Activated naive CD8-positive, alpha-beta T cell treated with anti-CD3 and anti-CD28 coated beads, Interleukin-2, amount 10 ng/mL, durations not matched to agents 7 days and 5 days (primary cell): Measurements from ENCODE around the gene COL18A1. TPM values are rescaled to one million over a fixed set of nuclear protein-coding genes. Genes with fewer than 3 reads are reported as not detected.
"Not testable (repeated sequence)": the region's sequence is repeated elsewhere in the genome, so short reads cannot be mapped to it uniquely, and the experiment has no call there.

ENCODE experiments used
- ATAC-seq: fragments of 150-1000 bp; cut with Tn5 transposase; one replicate; pipeline ENCODE4 v1.10.0; 2021; ENCODE audit warnings: low read depth, moderate library complexity
- POLR2A ChIA-PET: fragments of 350-600 bp; sonication (Branson Sonifier 250); formaldehyde crosslinking; loops from one replicate; lab custom pipeline; 2021; ENCODE audit warnings: antibody characterized with exemption; lab: Charles Lee
- DNase-seq: peaks from one replicate; pipeline ENCODE4 v3.0.0; 2021
- H3K27ac Mint-ChIP-seq: one replicate; pipeline ENCODE4 v1.8.0; 2022; ENCODE audit warnings: mild to moderate bottlenecking, mixed read lengths
- H3K27me3 Mint-ChIP-seq: one replicate; pipeline ENCODE4 v1.8.0; 2022; ENCODE audit warnings: mild to moderate bottlenecking, moderate library complexity, mixed read lengths
- H3K36me3 Mint-ChIP-seq: one replicate; pipeline ENCODE4 v1.8.0; 2021; ENCODE audit warnings: mild to moderate bottlenecking, mixed read lengths
- H3K4me1 Mint-ChIP-seq: one replicate; pipeline ENCODE4 v1.8.0; 2021; ENCODE audit warnings: mixed read lengths
- H3K4me3 Mint-ChIP-seq: one replicate; pipeline ENCODE4 v1.8.0; 2022; ENCODE audit warnings: mild to moderate bottlenecking, moderate library complexity, mixed read lengths
- H3K9me3 Mint-ChIP-seq: one replicate; pipeline ENCODE4 v1.8.0; 2021; ENCODE audit warnings: mixed read lengths
- total RNA-seq, 2 experiments: library from RNA; stranded (reverse); gene quantifications; one replicate each; pipeline ENCODE4 v1.2.3, GENCODE V29; 2021

The COL18A1 gene
- total RNA-seq, 2 experiments from 2014 or later: 12.5 to 12.8 TPM

GRCh38 chr21:45528981-45529784, 124.2 kb downstream of the COL18A1 start:
- H3K4me1 Mint-ChIP-seq: peaks cover 8% of the 10 kb centered on the region
- H3K27ac Mint-ChIP-seq: no peak overlapping the region
- H3K27me3 Mint-ChIP-seq: no peaks in the 10 kb centered on the region
- POLR2A ChIA-PET: no interaction called here
- ATAC-seq (no peak), DNase-seq (peak; percentile 20)
- H3K4me3 Mint-ChIP-seq: no peak overlapping the region
- peaks cover 9% of the 10 kb centered on the region for H3K36me3 Mint-ChIP-seq
- no peaks in the 10 kb centered on the region for H3K9me3 Mint-ChIP-seq

- H3K36me3 Mint-ChIP-seq: peaks cover 9% of the 10 kb centered on the region
- no peaks in the 10 kb centered on the region for H3K9me3 Mint-ChIP-seq
- H3K4me3 Mint-ChIP-seq: no peak overlapping the region
- H3K4me1 Mint-ChIP-seq: peaks cover 8% of the 10 kb centered on the region
- H3K27me3 Mint-ChIP-seq: no peaks in the 10 kb centered on the region
- H3K27ac Mint-ChIP-seq: no peak overlapping the region
- POLR2A ChIA-PET: no interaction called here
- no peak for DNase-seq
- no peak for ATAC-seq
Observed at GRCh38 chr21:45529785-45530422, 124.9 kb downstream of the COL18A1 start.

- peaks cover 8% of the 10 kb centered on the region for H3K4me1 Mint-ChIP-seq
- no peaks in the 10 kb centered on the region for H3K27me3 Mint-ChIP-seq
- H3K9me3 Mint-ChIP-seq: no peaks in the 10 kb centered on the region
- POLR2A ChIA-PET: no interaction called here
- ATAC-seq (no peak), DNase-seq (peak; percentile 21)
- peaks cover 11% of the 10 kb centered on the region for H3K36me3 Mint-ChIP-seq
- H3K27ac Mint-ChIP-seq: no peak overlapping the region
- H3K4me3 Mint-ChIP-seq: no peak overlapping the region
Observed at GRCh38 chr21:45530423-45531113, 125.6 kb downstream of the COL18A1 start.

GRCh38 chr21:45531114-45531392, 126.1 kb downstream of the COL18A1 start:
- H3K27me3 Mint-ChIP-seq, ATAC-seq, DNase-seq, POLR2A ChIA-PET, H3K27ac Mint-ChIP-seq, H3K9me3 Mint-ChIP-seq, H3K4me3 Mint-ChIP-seq, H3K4me1 Mint-ChIP-seq: not testable (repeated sequence)
- H3K36me3 Mint-ChIP-seq: peaks cover 11% of the 10 kb centered on the region

- DNase-seq (peak; percentile 28), ATAC-seq (no peak)
- Mint-ChIP-seq H3K9me3 (no peaks in the 10 kb centered on the region), H3K27me3 (no peaks in the 10 kb centered on the region), H3K4me3 (no peak overlapping the region), H3K36me3 (peaks cover 10% of the 10 kb centered on the region), H3K27ac (peak overlapping the region; percentile 92), H3K4me1 (peaks cover 8% of the 10 kb centered on the region)
- POLR2A ChIA-PET: interaction anchor here (1.1 to 1.3 kb wide), 3 partner anchors 9 to 19 kb away, joined by 3 to 6 read pairs (median 4); no protein-coding TSS in a partner anchor
Observed at GRCh38 chr21:45531393-45532215, 126.6 kb downstream of the COL18A1 start.

- H3K9me3 Mint-ChIP-seq: no peaks in the 10 kb centered on the region
- H3K27ac Mint-ChIP-seq: peak overlapping the region; percentile 92
- peak overlapping the region; percentile 55 for H3K4me3 Mint-ChIP-seq
- H3K4me1 Mint-ChIP-seq: peaks cover 8% of the 10 kb centered on the region
- H3K27me3 Mint-ChIP-seq: no peaks in the 10 kb centered on the region
- H3K36me3 Mint-ChIP-seq: peaks cover 4% of the 10 kb centered on the region
- POLR2A ChIA-PET: interaction anchor here (0.6 to 1.3 kb wide), 4 partner anchors 8 to 50 kb away, joined by 3 to 6 read pairs (median 4); no protein-coding TSS in a partner anchor
- peak; percentile 33 for DNase-seq
- peak; percentile 56 for ATAC-seq
Observed at GRCh38 chr21:45532826-45533360, 127.9 kb downstream of the COL18A1 start.

- no peak overlapping the region for H3K4me3 Mint-ChIP-seq
Observed at GRCh38 chr21:45533361-45533845, 128.4 kb downstream of the COL18A1 start.

GRCh38 chr21:45533846-45534635, 129.1 kb downstream of the COL18A1 start:
- no peak for ATAC-seq
- H3K4me3 Mint-ChIP-seq: no peak overlapping the region
- H3K36me3 Mint-ChIP-seq: peaks cover 3% of the 10 kb centered on the region
- no peak overlapping the region for H3K27ac Mint-ChIP-seq
- no peaks in the 10 kb centered on the region for H3K9me3 Mint-ChIP-seq
- no peaks in the 10 kb centered on the region for H3K27me3 Mint-ChIP-seq
- H3K4me1 Mint-ChIP-seq: peaks cover 8% of the 10 kb centered on the region
- peak; percentile 28 for DNase-seq
- POLR2A ChIA-PET: no interaction called here

More at GRCh38 chr21:45533361-45533845, 128.4 kb downstream of the COL18A1 start:
- ATAC-seq (no peak), DNase-seq (peak; percentile 29)
- Mint-ChIP-seq H3K27me3 (no peaks in the 10 kb centered on the region), H3K36me3 (peaks cover 3% of the 10 kb centered on the region), H3K4me1 (peaks cover 8% of the 10 kb centered on the region), H3K27ac (peak overlapping the region; percentile 92), H3K9me3 (no peaks in the 10 kb centered on the region)
- POLR2A ChIA-PET: no interaction called here

- Mint-ChIP-seq H3K4me1 (peaks cover 8% of the 10 kb centered on the region), H3K27me3 (no peaks in the 10 kb centered on the region), H3K9me3 (no peaks in the 10 kb centered on the region), H3K4me3 (no peak overlapping the region), H3K27ac (peak overlapping the region; percentile 61), H3K36me3 (peaks cover 3% of the 10 kb centered on the region)
- ATAC-seq (no peak), DNase-seq (peak; percentile 28)
- POLR2A ChIA-PET: no interaction called here
Observed at GRCh38 chr21:45534636-45535331, 129.8 kb downstream of the COL18A1 start.

- Mint-ChIP-seq H3K4me1 (peaks cover 11% of the 10 kb centered on the region), H3K27me3 (no peaks in the 10 kb centered on the region), H3K36me3 (peaks cover 3% of the 10 kb centered on the region), H3K9me3 (no peaks in the 10 kb centered on the region), H3K27ac (no peak overlapping the region), H3K4me3 (no peak overlapping the region)
- DNase-seq (peak; percentile 31), ATAC-seq (no peak)
- POLR2A ChIA-PET: no interaction called here
Observed at GRCh38 chr21:45535341-45536081, 130.5 kb downstream of the COL18A1 start.
